Fibroblast of lung (primary cell): ENCODE measurements around the gene SYTL4. TPM values are rescaled to one million over a fixed set of nuclear protein-coding genes. Genes with fewer than 3 reads are reported as not detected.

Source experiments
- DNase-seq, 2 donors: peaks; one replicate each; pipeline versions ENCODE4 v3.0.0 to v3.0.0-alpha.2; 2010; ENCODE audit warnings: low read depth in 2 of 2
- H2AFZ ChIP-seq: 2 replicates; pipeline ENCODE4 v1.5.1; 2012; ENCODE audit warnings: low read length, control low read depth, inconsistent platforms
- H3K27ac ChIP-seq: 2 replicates; pipeline ENCODE4 v1.5.1; 2011; ENCODE audit warnings: low read length, control low read depth; ENCODE audit not compliant: insufficient read depth
- H3K27me3 ChIP-seq: 2 replicates; pipeline ENCODE4 v1.5.1; 2011; ENCODE audit warnings: mild to moderate bottlenecking, low read length; ENCODE audit not compliant: control insufficient read depth, insufficient read depth
- H3K36me3 ChIP-seq: 2 replicates; pipeline ENCODE4 v1.5.1; 2011; ENCODE audit warnings: low read length; ENCODE audit not compliant: control insufficient read depth, insufficient read depth
- H3K4me1 ChIP-seq: 2 replicates; pipeline ENCODE4 v1.5.1; 2011; ENCODE audit warnings: low read length; ENCODE audit not compliant: control insufficient read depth, insufficient read depth; ENCODE audit errors: extremely low read depth
- H3K4me2 ChIP-seq: 2 replicates; pipeline ENCODE4 v1.5.1; 2011; ENCODE audit warnings: low read length, control low read depth; ENCODE audit not compliant: insufficient read depth; ENCODE audit errors: extremely low read depth
- H3K4me3 ChIP-seq, 4 experiments: fragments of 200-600 bp in 1 of 4; sonication (generic) in 1 of 4; replicated peaks in 1 of 4; 2 replicates each; pipeline ENCODE4 v1.5.1; 2011 to 2016; ENCODE audit warnings: low read length in 4 of 4, low read depth in 3 of 4, mild to moderate bottlenecking in 3 of 4, control low read depth in 2 of 4, inconsistent platforms in 1 of 4, mixed read lengths in 1 of 4; ENCODE audit not compliant: insufficient read depth in 1 of 4; ENCODE audit errors: control extremely low read depth in 1 of 4
- H3K79me2 ChIP-seq: 2 replicates; pipeline ENCODE4 v1.5.1; 2012; ENCODE audit warnings: mild to moderate bottlenecking, low read length, inconsistent platforms; ENCODE audit not compliant: control insufficient read depth, insufficient read depth
- H3K9ac ChIP-seq: 2 replicates; pipeline ENCODE4 v1.5.1; 2011; ENCODE audit warnings: mild to moderate bottlenecking, low read length, control low read depth; ENCODE audit not compliant: insufficient read depth
- H3K9me3 ChIP-seq: 2 replicates; pipeline ENCODE4 v1.5.1; 2012; ENCODE audit warnings: low read depth, low read length; ENCODE audit not compliant: control insufficient read depth, insufficient read depth
- H4K20me1 ChIP-seq: 2 replicates; pipeline ENCODE4 v1.5.1; 2011; ENCODE audit warnings: low read length; ENCODE audit not compliant: control insufficient read depth, insufficient read depth; ENCODE audit errors: extremely low read depth
- CTCF ChIP-seq, 2 donors: IDR thresholded peaks in 1 of 2; conservative IDR thresholded peaks in 1 of 2; 1 replicate in 1 of 2; 2 replicates in 1 of 2; pipeline ENCODE4 v1.5.1; 2011 to 2012; ENCODE audit warnings: low read length in 2 of 2, control low read depth in 1 of 2, inconsistent platforms in 1 of 2, low read depth in 1 of 2, mild to moderate bottlenecking in 1 of 2
- EZH2 ChIP-seq: IDR thresholded peaks from 2 replicates; pipeline ENCODE4 v1.5.1; 2012; ENCODE audit warnings: low read length, control low read depth, mild to moderate bottlenecking; ENCODE audit errors: missing control alignments
- polyA plus RNA-seq, 2 donors: library from polyadenylated mRNA; depleted of rRNA in 1 of 2; stranded (reverse) in 1 of 2; unstranded in 1 of 2; fragments of >200 nt; gene quantifications; 2 replicates each; pipeline ENCODE4 v1.2.1, GENCODE V29; 2011 to 2012; ENCODE audit warnings: missing spikeins in 1 of 2
- total RNA-seq: library from RNA; depleted of rRNA; stranded (reverse); fragments of >200 nt; gene quantifications from 2 replicates; pipeline ENCODE4 v1.2.1, GENCODE V29; 2014

Gene SYTL4
- total and polyA plus RNA-seq, 2 donors (not counting 1 experiment from before 2014, with no cell fraction given) = 2.9 to 8.8 TPM

DNA sequence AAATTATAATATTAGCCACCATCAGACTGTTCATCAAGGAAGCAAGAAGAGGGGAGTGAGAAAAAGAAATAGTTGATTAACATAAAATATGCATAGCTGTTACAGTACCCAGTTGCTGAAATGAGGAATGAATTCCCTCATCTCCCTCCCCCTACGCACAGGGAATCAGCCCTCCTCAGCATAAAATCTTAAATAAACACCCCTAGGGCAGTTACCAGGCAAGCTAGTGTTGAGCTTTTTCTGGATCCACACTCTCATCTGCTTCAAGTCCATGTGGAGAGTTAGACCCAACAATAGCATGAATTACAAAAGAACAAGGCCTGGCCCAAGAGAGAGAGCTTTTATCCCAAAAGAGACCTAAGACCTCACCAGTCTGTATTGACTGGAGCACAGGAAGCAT, 19.0 kb upstream of the SYTL4 start:
- Histone ChIP-seq H3K4me1 (no peaks in the 10 kb centered on the region), H4K20me1 (no peaks in the 10 kb centered on the region), H3K36me3 (no peaks in the 10 kb centered on the region), H3K4me2 (no peak overlapping the region), H3K9me3 (no peaks in the 10 kb centered on the region), H2AFZ (no peak overlapping the region), H3K79me2 (no peaks in the 10 kb centered on the region), H3K27me3 (no peaks in the 10 kb centered on the region), H3K27ac (no peak overlapping the region), H3K9ac (no peak overlapping the region), H3K4me3 (no peak overlapping the region)
- no peak for DNase-seq
- TF ChIP-seq CTCF (conservative IDR thresholded peaks at IDR 0.05 in 1 of 2, IDR thresholded peaks at IDR 0.05 in 1 of 2; ENCODE audit: low read depth in 1 of 2, low read length in 2 of 2) (no peak), EZH2 (no peak)

DNA sequence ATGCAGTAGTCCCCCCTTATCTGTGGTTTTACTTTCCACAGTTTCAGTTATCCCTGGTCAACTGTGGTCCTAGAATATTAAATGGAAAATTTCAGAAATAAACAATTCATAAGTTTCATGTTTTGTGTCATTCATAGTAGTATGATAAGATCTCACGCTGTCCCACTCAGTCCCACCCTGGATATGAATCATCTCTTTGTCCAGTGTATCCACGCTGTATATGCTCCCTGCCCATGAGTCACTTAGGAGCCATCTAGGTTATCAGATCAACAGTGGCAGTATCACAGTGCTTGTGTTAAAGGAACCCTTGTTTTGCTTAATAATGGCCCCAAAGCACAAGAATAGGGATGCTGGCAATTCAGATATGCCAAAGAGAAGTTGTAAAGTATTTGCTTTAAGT, 16.2 kb upstream of the SYTL4 start:
- Histone ChIP-seq H3K27me3 (no peaks in the 10 kb centered on the region), H3K9ac (no peak overlapping the region), H3K4me3 (no peak overlapping the region), H3K4me2 (no peak overlapping the region), H3K9me3 (no peaks in the 10 kb centered on the region), H3K4me1 (no peaks in the 10 kb centered on the region), H3K79me2 (no peaks in the 10 kb centered on the region), H3K27ac (no peak overlapping the region), H4K20me1 (no peaks in the 10 kb centered on the region), H3K36me3 (no peaks in the 10 kb centered on the region), H2AFZ (no peak overlapping the region)
- DNase-seq = no peak
- TF ChIP-seq CTCF (conservative IDR thresholded peaks at IDR 0.05 in 1 of 2, IDR thresholded peaks at IDR 0.05 in 1 of 2; ENCODE audit: low read depth in 1 of 2, low read length in 2 of 2) (no peak), EZH2 (no peak)

DNA sequence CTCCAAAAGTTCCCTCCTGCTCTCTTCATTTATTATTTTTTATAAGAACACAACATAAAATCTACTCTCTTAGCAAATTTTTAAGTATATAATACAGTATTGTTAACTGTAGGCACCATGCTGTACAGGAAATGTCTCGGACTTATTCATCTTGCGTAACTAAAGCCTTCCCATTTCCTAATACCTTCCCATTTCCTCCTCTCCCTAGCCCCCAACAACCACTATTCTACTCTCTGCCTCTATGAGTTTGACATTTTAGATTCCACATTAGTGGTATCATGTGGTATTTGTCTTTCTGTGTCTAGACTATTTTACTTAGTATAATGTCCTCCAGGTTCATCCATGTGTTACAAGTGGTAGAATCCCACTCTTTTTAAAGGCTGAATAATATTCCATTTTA, 15.8 kb upstream of the SYTL4 start:
- Histone ChIP-seq H3K27me3 (no peaks in the 10 kb centered on the region), H3K79me2 (no peaks in the 10 kb centered on the region), H3K9me3 (no peaks in the 10 kb centered on the region), H2AFZ (no peak overlapping the region), H3K4me3 (no peak overlapping the region), H3K4me2 (no peak overlapping the region), H3K36me3 (no peaks in the 10 kb centered on the region), H3K4me1 (no peaks in the 10 kb centered on the region), H3K27ac (no peak overlapping the region), H3K9ac (no peak overlapping the region), H4K20me1 (no peaks in the 10 kb centered on the region)
- no peak for DNase-seq
- TF ChIP-seq EZH2 = no peak
- TF ChIP-seq CTCF (conservative IDR thresholded peaks at IDR 0.05 in 1 of 2, IDR thresholded peaks at IDR 0.05 in 1 of 2; ENCODE audit: low read depth in 1 of 2, low read length in 2 of 2) = no peak
